Astrocyte (in vitro differentiated cells and primary cell): ENCODE data around the gene ST3GAL4.

Experiments used
- EZH2 ChIP-seq: IDR thresholded peaks from 2 replicates; pipeline ENCODE4 v1.6.1; 2012; ENCODE audit warnings: mild to moderate bottlenecking, low read length, inconsistent platforms; ENCODE audit not compliant: insufficient read depth
- TF ChIP-seq, protein P1 (sequence below): IDR thresholded peaks from 2 replicates; pipeline ENCODE4 v1.5.1; 2011; ENCODE audit warnings: low read depth, mild to moderate bottlenecking, inconsistent platforms, low read length, moderate library complexity; ENCODE audit not compliant: insufficient read depth

DNA sequence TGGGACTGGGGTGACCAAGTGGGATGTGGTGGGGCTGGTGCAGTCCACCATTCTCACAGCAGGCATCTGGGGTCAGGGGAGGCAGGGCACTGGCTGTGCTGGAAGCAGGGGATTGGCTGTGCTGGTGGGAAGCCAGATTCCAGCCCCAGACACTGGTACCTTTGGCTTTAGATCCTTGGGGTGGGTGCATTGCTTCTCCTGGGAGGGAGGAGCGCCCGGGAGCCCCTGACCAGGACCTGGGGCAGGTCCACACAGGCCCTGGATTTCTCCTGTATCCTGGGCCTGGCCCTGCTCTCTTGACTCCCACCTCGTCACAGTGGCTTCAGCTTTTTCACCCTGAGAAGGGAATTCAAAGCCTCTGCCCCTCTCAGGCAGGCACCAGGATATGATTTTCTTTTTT is 38.5 kb downstream of the ST3GAL4 start:
- TF ChIP-seq, protein P1, sequence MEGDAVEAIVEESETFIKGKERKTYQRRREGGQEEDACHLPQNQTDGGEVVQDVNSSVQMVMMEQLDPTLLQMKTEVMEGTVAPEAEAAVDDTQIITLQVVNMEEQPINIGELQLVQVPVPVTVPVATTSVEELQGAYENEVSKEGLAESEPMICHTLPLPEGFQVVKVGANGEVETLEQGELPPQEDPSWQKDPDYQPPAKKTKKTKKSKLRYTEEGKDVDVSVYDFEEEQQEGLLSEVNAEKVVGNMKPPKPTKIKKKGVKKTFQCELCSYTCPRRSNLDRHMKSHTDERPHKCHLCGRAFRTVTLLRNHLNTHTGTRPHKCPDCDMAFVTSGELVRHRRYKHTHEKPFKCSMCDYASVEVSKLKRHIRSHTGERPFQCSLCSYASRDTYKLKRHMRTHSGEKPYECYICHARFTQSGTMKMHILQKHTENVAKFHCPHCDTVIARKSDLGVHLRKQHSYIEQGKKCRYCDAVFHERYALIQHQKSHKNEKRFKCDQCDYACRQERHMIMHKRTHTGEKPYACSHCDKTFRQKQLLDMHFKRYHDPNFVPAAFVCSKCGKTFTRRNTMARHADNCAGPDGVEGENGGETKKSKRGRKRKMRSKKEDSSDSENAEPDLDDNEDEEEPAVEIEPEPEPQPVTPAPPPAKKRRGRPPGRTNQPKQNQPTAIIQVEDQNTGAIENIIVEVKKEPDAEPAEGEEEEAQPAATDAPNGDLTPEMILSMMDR = no peak
- no peak for TF ChIP-seq EZH2
